HG02852 (cell line): ENCODE data around the gene CACNA1F.

Experiments
- ATAC-seq: cut with Tn5 transposase; IDR thresholded peaks from one replicate; pipeline ENCODE4 v1.9.1; 2021; ENCODE audit warnings: mild to moderate bottlenecking, moderate library complexity; ENCODE audit not compliant: unreplicated experiment

The CACNA1F gene

GRCh38 chrX:49233176-49233575 is at the start of gene CACNA1F:
CACNA1F (minus strand) TSS chrX:49233340; CDS start chrX:49233309, 31 bp downstream.
- no peak for ATAC-seq

- ATAC-seq: no peak
These were observed 49.5 kb upstream of the CACNA1F start for GRCh38 chrX:49282647-49283011.

- no peak for ATAC-seq
These were observed 44.9 kb upstream of the CACNA1F start for GRCh38 chrX:49278081-49278480.

- no peak for ATAC-seq
These were observed 44.3 kb upstream of the CACNA1F start for GRCh38 chrX:49277535-49277830.

GRCh38 chrX:49276671-49277534 is 43.8 kb upstream of the CACNA1F start:
- no peak for ATAC-seq

- no peak for ATAC-seq
These were observed 43.1 kb upstream of the CACNA1F start for GRCh38 chrX:49276207-49276606.

- ATAC-seq: no peak
These were observed 40.1 kb upstream of the CACNA1F start for GRCh38 chrX:49273181-49273727.

GRCh38 chrX:49272421-49272820 is 39.3 kb upstream of the CACNA1F start:
- ATAC-seq: no peak

GRCh38 chrX:49271341-49271740 is 38.2 kb upstream of the CACNA1F start:
- no peak for ATAC-seq

- ATAC-seq: no peak
These were observed 37.2 kb upstream of the CACNA1F start for GRCh38 chrX:49270249-49270921.

GRCh38 chrX:49269767-49270248 is 36.7 kb upstream of the CACNA1F start, which contains the start of gene PPP1R3F:
PPP1R3F (plus strand) TSS chrX:49269793; CDS start chrX:49269870, 77 bp downstream.
- peak; percentile 15 for ATAC-seq

GRCh38 chrX:49269010-49269766 is 36.0 kb upstream of the CACNA1F start:
- peak; percentile 85 for ATAC-seq

- ATAC-seq: no peak
These were observed 35.5 kb upstream of the CACNA1F start for GRCh38 chrX:49268702-49269009.

- no peak for ATAC-seq
These were observed 33.6 kb upstream of the CACNA1F start for GRCh38 chrX:49266523-49267445.

- no peak for ATAC-seq
These were observed 31.3 kb upstream of the CACNA1F start, which contains the start of gene FOXP3 for GRCh38 chrX:49264460-49264859. FOXP3 (minus strand) TSS chrX:49264710; CDS start chrX:49258505, 6,205 bp downstream.

- ATAC-seq: no peak
These were observed 30.5 kb upstream of the CACNA1F start for GRCh38 chrX:49263631-49264030.

- ATAC-seq: no peak
These were observed 29.5 kb upstream of the CACNA1F start for GRCh38 chrX:49262603-49263002.

GRCh38 chrX:49260221-49260985 is 27.3 kb upstream of the CACNA1F start:
- no peak for ATAC-seq

GRCh38 chrX:49258749-49259124 is 25.6 kb upstream of the CACNA1F start:
- ATAC-seq: no peak
